NCI-H345 treated with DMSO at 0.1 percent for 48 hours (cell line): ENCODE results near the gene ZFAND6.

Experiments
- DNase-seq: peaks from one replicate; lab custom pipeline; 2025; ENCODE audit not compliant: unreplicated experiment; lab: John Stamatoyannopoulos, UW

The ZFAND6 gene

GRCh38 chr15:80049046-80049445 lies 10.4 kb upstream of the ZFAND6 start:
- DNase-seq, result no peak

GRCh38 chr15:80052597-80053304 lies 6.7 kb upstream of the ZFAND6 start:
- DNase-seq, result no peak

GRCh38 chr15:80055933-80056332 lies 3.5 kb upstream of the ZFAND6 start:
- DNase-seq, result no peak

GRCh38 chr15:80058044-80058443 lies 1.4 kb upstream of the ZFAND6 start:
- no peak for DNase-seq

GRCh38 chr15:80059786-80060355 lies 395 bp downstream of the ZFAND6 start:
- peak; percentile 40 for DNase-seq

- DNase-seq, result no peak
Observed at GRCh38 chr15:80060356-80061006, 1.0 kb downstream of the ZFAND6 start.

GRCh38 chr15:80061582-80061981 lies 2.1 kb downstream of the ZFAND6 start:
- no peak for DNase-seq

GRCh38 chr15:80066912-80067311 lies 7.4 kb downstream of the ZFAND6 start:
- DNase-seq, result no peak

GRCh38 chr15:80068578-80068977 lies 9.1 kb downstream of the ZFAND6 start:
- DNase-seq, result no peak

- DNase-seq, result no peak
Observed at GRCh38 chr15:80070840-80071239, 11.4 kb downstream of the ZFAND6 start.

GRCh38 chr15:80071652-80072051 lies 12.2 kb downstream of the ZFAND6 start:
- no peak for DNase-seq

GRCh38 chr15:80072285-80072994 lies 13.0 kb downstream of the ZFAND6 start:
- peak; percentile 52 for DNase-seq

GRCh38 chr15:80073197-80073596 lies 13.7 kb downstream of the ZFAND6 start:
- no peak for DNase-seq

- no peak for DNase-seq
Observed at GRCh38 chr15:80076321-80077318, 17.1 kb downstream of the ZFAND6 start.

- no peak for DNase-seq
Observed at GRCh38 chr15:80081390-80081789, 21.9 kb downstream of the ZFAND6 start.

GRCh38 chr15:80087104-80087503 lies 27.6 kb downstream of the ZFAND6 start:
- no peak for DNase-seq

GRCh38 chr15:80090041-80090440 lies 30.6 kb downstream of the ZFAND6 start:
- DNase-seq, result no peak

GRCh38 chr15:80090879-80091503 lies 31.5 kb downstream of the ZFAND6 start:
- no peak for DNase-seq

- no peak for DNase-seq
Observed at GRCh38 chr15:80093854-80094418, 34.5 kb downstream of the ZFAND6 start.

- no peak for DNase-seq
Observed at GRCh38 chr15:80095511-80095910, 36.0 kb downstream of the ZFAND6 start.
